HFF-Myc (cell line): Measurements from ENCODE around the gene NOD1.
"Not testable (repeated sequence)": the region's sequence is repeated elsewhere in the genome, so short reads cannot be mapped to it uniquely, and the experiment has no call there.

Experiments
- DNase-seq: peaks from one replicate; pipeline ENCODE4 v3.0.0-alpha.2; 2011; ENCODE audit warnings: low read depth; ENCODE audit errors: extremely low read depth
- H3K4me3 ChIP-seq: replicated peaks from 2 replicates; pipeline ENCODE4 v1.5.1; 2011; ENCODE audit warnings: low read depth, mild to moderate bottlenecking, control low read depth, low read length
- CTCF ChIP-seq: IDR thresholded peaks from 2 replicates; pipeline ENCODE4 v1.5.1; 2012; ENCODE audit warnings: mild to moderate bottlenecking, low read depth, low read length, control low read depth; ENCODE audit errors: missing control alignments

NOD1 gene

GRCh38 chr7:30389791-30390190, 88.8 kb downstream of the NOD1 start:
- no peak for TF ChIP-seq CTCF
- no peak overlapping the region for H3K4me3 ChIP-seq
- DNase-seq, result no peak

GRCh38 chr7:30382607-30383006, 96.0 kb downstream of the NOD1 start:
- H3K4me3 ChIP-seq, result no peak overlapping the region
- TF ChIP-seq CTCF, result no peak
- DNase-seq, result no peak

- not testable (repeated sequence) for H3K4me3 ChIP-seq, DNase-seq
These were observed 97.8 kb downstream of the NOD1 start for GRCh38 chr7:30380824-30381223.

- DNase-seq, result no peak
- TF ChIP-seq CTCF, result no peak
- no peak overlapping the region for H3K4me3 ChIP-seq
These were observed 98.3 kb downstream of the NOD1 start for GRCh38 chr7:30380294-30380693.

- no peak for DNase-seq
- no peak for TF ChIP-seq CTCF
- H3K4me3 ChIP-seq, result no peak overlapping the region
These were observed 98.8 kb downstream of the NOD1 start for GRCh38 chr7:30379741-30380140.

GRCh38 chr7:30379131-30379530, 99.5 kb downstream of the NOD1 start:
- peak; percentile 15 for DNase-seq
- H3K4me3 ChIP-seq, result no peak overlapping the region
- TF ChIP-seq CTCF, result no peak

- H3K4me3 ChIP-seq, result no peak overlapping the region
- DNase-seq, result no peak
- no peak for TF ChIP-seq CTCF
These were observed 100.3 kb downstream of the NOD1 start for GRCh38 chr7:30378275-30378674.
